Esophagus squamous epithelium (tissue), 5 donors: ENCODE results near the gene MATCAP1. TPM values are rescaled to one million over a fixed set of nuclear protein-coding genes. Genes with fewer than 3 reads are reported as not detected.
A peak's percentile ranks its signal among the peaks of the same experiment; 100 is the strongest.

Experiments
- DNase-seq: peaks from one replicate; lab custom pipeline; 2025; lab: John Stamatoyannopoulos, UW
- H3K27ac ChIP-seq, 4 donors: fragments of 200-600 bp; sonication (generic); one replicate each; pipeline ENCODE4 v1.5.1; 2016 to 2019; ENCODE audit warnings: mild to moderate bottlenecking in 1 of 4
- H3K27me3 ChIP-seq, 4 donors: fragments of 200-600 bp; sonication (generic); 1 replicate in 3 of 4; 2 replicates in 1 of 4; pipeline versions ENCODE4 v1.5.1 to v1.6.0; 2017 to 2021; ENCODE audit warnings: antibody characterized with exemption in 1 of 4
- H3K36me3 ChIP-seq, 3 donors: fragments of 200-600 bp; sonication (generic); one replicate each; pipeline ENCODE4 v1.5.1; 2016 to 2019
- H3K4me1 ChIP-seq, 3 donors: fragments of 200-600 bp; sonication (generic); one replicate each; pipeline ENCODE4 v1.5.1; 2017 to 2019
- H3K4me3 ChIP-seq, 4 donors: fragments of 200-600 bp; sonication (generic); 1 replicate in 3 of 4; 2 replicates in 1 of 4; pipeline ENCODE4 v1.5.1; 2016 to 2019; ENCODE audit warnings: mild to moderate bottlenecking in 2 of 4, moderate library complexity in 1 of 4
- H3K9me3 ChIP-seq, 3 donors: fragments of 200-600 bp; sonication (generic); one replicate each; pipeline ENCODE4 v1.5.1; 2016 to 2019
- CTCF ChIP-seq, 6 experiments: fragments of 450-650 bp in 4 of 6; fragments of 200-600 bp in 2 of 6; sonication (generic) in 2 of 6; IDR thresholded peaks; one replicate each; pipeline ENCODE4 v1.5.1; 2016 to 2019; ENCODE audit warnings: antibody characterized with exemption in 6 of 6, mild to moderate bottlenecking in 4 of 6, moderate library complexity in 4 of 6
- POLR2A ChIP-seq, 4 donors: fragments of 450-650 bp; IDR thresholded peaks; one replicate each; pipeline ENCODE4 v1.6.1; 2017; ENCODE audit warnings: antibody characterized with exemption in 4 of 4, mild to moderate bottlenecking in 4 of 4, moderate library complexity in 3 of 4
- WGBS, 2 donors: methylation state at CpG; one replicate each; pipeline ENCODE4 v1.1.5; 2018; 5-methylcytosine and 5-hydroxymethylcytosine counted together
- intact Hi-C: fragments of 100-400 bp; cut with DNase I; formaldehyde crosslinking; loops from one replicate; pipeline ENCODE4 v1.15.0; 2022
- total RNA-seq, 4 donors: library from RNA; depleted of rRNA; stranded (reverse); fragments of >200 nt; gene quantifications; one replicate each; pipeline ENCODE4 v1.1.0, GENCODE V29; 2016
- donor health status: DM: yes; HTN: yes; CAD: no.

Gene MATCAP1
- total RNA-seq, 4 donors from 2014 or later, result 8.8 to 18.8 (median 13.4) TPM

DNA sequence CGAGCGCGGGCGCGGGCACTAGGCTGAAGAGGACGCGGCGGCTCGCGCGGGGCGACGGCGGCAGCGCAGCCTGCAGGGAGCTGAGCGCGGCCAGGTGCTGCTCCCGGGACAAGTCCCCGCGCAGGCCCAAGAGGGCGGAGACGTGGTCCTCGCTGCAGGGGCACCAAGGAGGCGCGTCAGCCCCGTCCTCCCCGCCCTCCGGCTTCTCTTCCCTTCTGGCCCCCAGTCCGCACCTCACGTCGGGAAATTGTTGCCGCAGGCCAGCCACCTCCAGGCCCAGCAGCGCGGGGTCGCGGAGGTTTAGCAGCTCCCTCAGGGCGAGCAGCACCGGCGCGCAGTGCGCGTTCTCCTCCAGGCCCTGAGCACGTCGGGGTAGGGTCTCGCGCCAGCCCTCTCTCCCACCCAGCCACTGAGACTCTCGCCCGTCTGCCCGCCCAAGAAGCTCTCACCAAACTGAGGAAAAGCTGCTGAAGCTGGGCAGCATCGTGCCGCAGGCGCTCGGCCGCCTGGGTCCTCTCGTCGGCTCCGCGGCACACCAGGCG, 761 bp upstream of the MATCAP1 start:
- WGBS, 2 donors, result no CpG with 5 or more reads among the region's 59 CpGs
- no peak for DNase-seq
- intact Hi-C loops, result no loop called here
- Histone ChIP-seq H3K27me3 (no peaks in the 10 kb centered on the region), H3K36me3 (no peaks in the 10 kb centered on the region), H3K9me3 (no peaks in the 10 kb centered on the region), H3K4me1 (peaks cover 22 to 58% (median 39%) of the 10 kb centered on the region in 3 donors), H3K4me3 (peak overlapping the region; percentile 58 to 94 (median 60)), H3K27ac (peak overlapping the region; percentile 93 to 99 (median 98))
- no peak for TF ChIP-seq CTCF (IDR thresholded peaks at IDR 0.05)
- no peak for TF ChIP-seq POLR2A (IDR thresholded peaks at IDR 0.05)

GRCh38 chr16:67183284-67183626, 508 bp downstream of the MATCAP1 start:
- peak overlapping the region; percentile 93 to 99 (median 98) for H3K27ac ChIP-seq
- no peak for DNase-seq
- intact Hi-C loops, result no loop called here
- H3K36me3 ChIP-seq, result no peaks in the 10 kb centered on the region
- no peaks in the 10 kb centered on the region for H3K27me3 ChIP-seq
- TF ChIP-seq POLR2A (IDR thresholded peaks at IDR 0.05) (no peak), CTCF (IDR thresholded peaks at IDR 0.05) (peak in 1 of 6 experiments; percentile 6)
- H3K4me1 ChIP-seq, result peaks cover 32 to 71% (median 51%) of the 10 kb centered on the region in 3 donors
- H3K9me3 ChIP-seq, result no peaks in the 10 kb centered on the region
- peak overlapping the region; percentile 58 to 94 (median 60) for H3K4me3 ChIP-seq
- WGBS, 2 donors, result 7 to 8% methylated on average over 7 to 8 of the region's 11 CpGs

DNA sequence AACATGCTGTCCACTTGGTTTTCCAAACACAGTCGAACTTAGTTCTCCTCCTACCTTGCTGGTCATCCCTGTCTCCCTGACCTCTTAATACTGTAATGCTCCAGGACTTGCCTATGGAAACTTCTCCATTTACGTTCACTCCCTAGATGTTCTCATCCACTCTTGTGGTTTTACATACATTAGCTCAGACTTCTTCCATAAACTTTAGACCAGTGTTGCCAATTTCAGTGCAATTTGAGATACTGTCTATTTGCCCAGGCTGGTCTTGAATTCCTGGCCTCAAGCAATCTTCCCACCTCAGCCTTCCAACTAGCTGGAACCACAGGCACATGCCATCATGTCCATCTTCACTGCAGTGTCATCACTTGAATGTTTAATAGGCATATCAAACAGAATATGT, 1.5 kb downstream of the MATCAP1 start:
- Histone ChIP-seq H3K27ac (peak overlapping the region in 3 of 4 donors; percentile 93 to 99 (median 99)), H3K4me3 (no peak overlapping the region), H3K9me3 (no peaks in the 10 kb centered on the region), H3K4me1 (peaks cover 41 to 81% (median 58%) of the 10 kb centered on the region in 3 donors), H3K36me3 (no peaks in the 10 kb centered on the region), H3K27me3 (no peaks in the 10 kb centered on the region)
- TF ChIP-seq POLR2A (IDR thresholded peaks at IDR 0.05), result no peak
- TF ChIP-seq CTCF (IDR thresholded peaks at IDR 0.05), result no peak
- intact Hi-C loops, result no loop called here
- DNase-seq, result no peak
- 63 to 80% methylated on average over 2 of the region's 2 CpGs for WGBS, 2 donors

DNA sequence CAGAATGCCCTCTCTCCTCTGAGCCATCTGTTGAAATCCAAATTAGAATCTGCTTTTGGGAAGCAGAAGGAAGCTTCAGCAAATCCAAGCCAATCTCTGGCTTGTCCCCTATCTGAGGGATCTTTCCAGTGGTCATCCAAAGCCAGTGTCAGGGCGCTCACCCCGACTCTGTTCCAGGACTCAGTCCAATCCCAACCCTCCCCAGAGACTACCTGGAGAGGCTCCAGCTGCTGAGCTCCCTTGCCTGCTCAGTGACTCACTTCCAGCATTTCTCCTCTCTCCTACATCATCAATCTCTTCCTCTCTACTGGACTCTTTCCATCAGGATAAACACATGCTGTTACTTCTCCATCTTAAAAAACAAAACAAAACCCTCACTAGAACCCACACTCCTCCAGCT, 2.4 kb downstream of the MATCAP1 start:
- no peaks in the 10 kb centered on the region for H3K9me3 ChIP-seq
- DNase-seq, result no peak
- no peaks in the 10 kb centered on the region for H3K27me3 ChIP-seq
- intact Hi-C loops, result no loop called here
- H3K4me1 ChIP-seq, result peaks cover 42 to 90% (median 64%) of the 10 kb centered on the region in 3 donors
- TF ChIP-seq CTCF (IDR thresholded peaks at IDR 0.05), result no peak
- TF ChIP-seq POLR2A (IDR thresholded peaks at IDR 0.05), result no peak
- 18 to 30% methylated on average over 2 of the region's 2 CpGs for WGBS, 2 donors
- no peak overlapping the region for H3K4me3 ChIP-seq
- H3K36me3 ChIP-seq, result peaks cover 0 to 2% (median 0%) of the 10 kb centered on the region in 3 donors
- peak overlapping the region; percentile 16 to 90 (median 75) for H3K27ac ChIP-seq

DNA sequence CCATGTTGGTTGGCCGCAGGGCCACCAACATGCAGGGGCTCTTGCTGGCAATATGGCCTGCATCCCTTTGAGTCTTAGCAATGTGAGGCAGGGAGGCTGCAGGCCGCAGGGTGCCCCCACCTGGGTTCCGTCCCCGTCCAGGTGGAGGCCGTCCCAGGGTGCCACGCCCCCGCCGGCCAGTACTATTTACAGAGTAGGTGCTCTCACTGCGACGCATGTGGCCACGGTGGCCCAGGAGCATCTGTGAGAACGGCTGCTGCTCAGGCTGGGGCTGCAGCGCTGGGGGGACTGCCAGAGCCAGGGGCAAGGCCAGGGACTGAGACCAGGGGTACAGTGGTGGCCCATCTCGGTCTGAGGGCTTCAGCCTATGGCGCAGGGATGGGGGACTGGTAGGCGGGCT, 3.6 kb downstream of the MATCAP1 start:
- no peaks in the 10 kb centered on the region for H3K9me3 ChIP-seq
- H3K36me3 ChIP-seq, result peaks cover 0 to 12% (median 0%) of the 10 kb centered on the region in 3 donors
- H3K27ac ChIP-seq, result peak overlapping the region in 2 of 4 donors; percentile 88 to 90
- DNase-seq, result no peak
- 80 to 100% methylated on average over 1 of the region's 16 CpGs for WGBS, 2 donors
- H3K27me3 ChIP-seq, result no peaks in the 10 kb centered on the region
- H3K4me1 ChIP-seq, result peaks cover 39 to 94% (median 59%) of the 10 kb centered on the region in 3 donors
- intact Hi-C loops, result no loop called here
- no peak overlapping the region for H3K4me3 ChIP-seq
- TF ChIP-seq CTCF (IDR thresholded peaks at IDR 0.05) (no peak), POLR2A (IDR thresholded peaks at IDR 0.05) (no peak)
